Mesendoderm (in vitro differentiated cells): Measurements from ENCODE around the gene RREB1.
"Not testable (repeated sequence)": the region's sequence is repeated elsewhere in the genome, so short reads cannot be mapped to it uniquely, and the experiment has no call there.

Experiments used
- DNase-seq: peaks from one replicate; pipeline ENCODE4 v3.0.0; 2013
- H2AK5ac ChIP-seq: 2 replicates; pipeline ENCODE4 v1.6.1; 2013; ENCODE audit warnings: low read length, inconsistent platforms
- H2BK120ac ChIP-seq: 2 replicates; pipeline ENCODE4 v1.6.1; 2013; ENCODE audit warnings: low read depth, mild to moderate bottlenecking, low read length, moderate library complexity, mixed read lengths
- H2BK15ac ChIP-seq: replicated peaks from 2 replicates; pipeline ENCODE4 v1.6.1; 2013; ENCODE audit warnings: low read depth, mild to moderate bottlenecking, moderate library complexity
- H2BK5ac ChIP-seq: 2 replicates; pipeline ENCODE4 v1.6.1; 2013; ENCODE audit warnings: low read length, inconsistent platforms
- H3K18ac ChIP-seq: 2 replicates; pipeline ENCODE4 v1.6.1; 2013; ENCODE audit warnings: mild to moderate bottlenecking, low read length, mixed read lengths
- H3K23ac ChIP-seq: one replicate; pipeline ENCODE4 v1.6.1; 2013; ENCODE audit warnings: low read length
- H3K27ac ChIP-seq: 2 replicates; pipeline ENCODE4 v1.5.1; 2013; ENCODE audit warnings: low read depth, mild to moderate bottlenecking, inconsistent platforms, low read length, moderate library complexity
- H3K27me3 ChIP-seq: 2 replicates; pipeline ENCODE4 v1.6.1; 2013; ENCODE audit warnings: low read length, control low read depth, mild to moderate bottlenecking, inconsistent platforms; ENCODE audit not compliant: insufficient read depth, poor library complexity
- H3K36me3 ChIP-seq: 2 replicates; pipeline ENCODE4 v1.6.1; 2013; ENCODE audit warnings: low read length, inconsistent platforms; ENCODE audit not compliant: control insufficient read depth, insufficient read depth
- H3K4ac ChIP-seq: one replicate; pipeline ENCODE4 v1.6.1; 2013; ENCODE audit warnings: low read depth, mild to moderate bottlenecking, low read length, moderate library complexity
- H3K4me1 ChIP-seq: 2 replicates; pipeline ENCODE4 v1.6.1; 2013; ENCODE audit warnings: low read depth, low read length, inconsistent platforms; ENCODE audit not compliant: control insufficient read depth
- H3K4me2 ChIP-seq: 2 replicates; pipeline ENCODE4 v1.6.1; 2013; ENCODE audit warnings: low read length
- H3K4me3 ChIP-seq: 2 replicates; pipeline ENCODE4 v1.5.1; 2013; ENCODE audit warnings: mild to moderate bottlenecking, low read length
- H3K56ac ChIP-seq: one replicate; pipeline ENCODE4 v1.6.1; 2013; ENCODE audit warnings: low read length
- H3K79me1 ChIP-seq: 2 replicates; pipeline ENCODE4 v1.6.1; 2013; ENCODE audit warnings: low read length, inconsistent platforms
- H3K79me2 ChIP-seq: 2 replicates; pipeline ENCODE4 v1.6.1; 2013; ENCODE audit warnings: mild to moderate bottlenecking, low read length; ENCODE audit not compliant: control insufficient read depth, insufficient read depth
- H3K9ac ChIP-seq: 2 replicates; pipeline ENCODE4 v1.6.1; 2013; ENCODE audit warnings: low read length, inconsistent platforms
- H4K5ac ChIP-seq: one replicate; pipeline ENCODE4 v1.6.1; 2013; ENCODE audit warnings: low read length
- H4K8ac ChIP-seq: one replicate; pipeline ENCODE4 v1.6.1; 2013; ENCODE audit warnings: low read depth, mild to moderate bottlenecking, control low read depth, low read length, moderate library complexity
- WGBS: extraction: QIAGEN DNeasy Blood & Tissue Kit; methylation state at CpG from one replicate; pipeline ENCODE4 v1.1.7; 2013; ENCODE audit warnings: low lambda C conversion rate, missing lambda C conversion rate; ENCODE audit not compliant: insufficient coverage; ENCODE audit errors: extremely low coverage; 5-methylcytosine and 5-hydroxymethylcytosine counted together

Gene RREB1

DNA sequence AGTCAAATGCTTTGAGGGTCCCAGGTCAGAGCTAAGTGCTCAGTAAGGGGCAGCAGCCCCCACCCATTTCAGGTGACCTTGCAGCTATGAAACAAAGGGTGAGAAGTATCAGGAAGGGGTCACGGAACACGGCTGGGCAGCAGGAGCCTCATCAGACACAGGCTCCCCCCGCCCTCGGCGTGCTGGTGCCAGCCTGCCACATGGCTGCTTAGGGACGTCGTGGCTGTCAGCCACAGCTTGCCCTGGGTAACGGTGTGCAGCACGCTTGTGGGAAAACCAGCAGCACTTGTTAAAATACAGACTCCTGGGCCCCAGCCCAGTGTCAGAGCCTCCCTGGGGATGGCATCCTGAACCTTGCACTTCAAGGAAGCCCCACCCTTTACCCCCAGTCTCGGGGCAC is 165.9 kb downstream of the RREB1 start:
- H3K4me2 ChIP-seq = no peak overlapping the region
- no peaks in the 10 kb centered on the region for H3K79me1 ChIP-seq
- no peak overlapping the region for H3K18ac ChIP-seq
- H3K4ac ChIP-seq = no peak overlapping the region
- no peak overlapping the region for H4K8ac ChIP-seq
- no peak for DNase-seq
- H3K4me1 ChIP-seq = no peaks in the 10 kb centered on the region
- no peak overlapping the region for H2BK5ac ChIP-seq
- H3K23ac ChIP-seq = no peak overlapping the region
- no peak overlapping the region for H3K9ac ChIP-seq
- H3K4me3 ChIP-seq = no peak overlapping the region
- H3K56ac ChIP-seq = no peak overlapping the region
- H4K5ac ChIP-seq = no peak overlapping the region
- no CpG with 5 or more reads among the region's 10 CpGs for WGBS
- H2BK120ac ChIP-seq = no peak overlapping the region
- no peak overlapping the region for H2BK15ac ChIP-seq
- no peaks in the 10 kb centered on the region for H3K36me3 ChIP-seq
- no peak overlapping the region for H3K27ac ChIP-seq
- no peaks in the 10 kb centered on the region for H3K79me2 ChIP-seq
- H3K27me3 ChIP-seq = no peaks in the 10 kb centered on the region
- H2AK5ac ChIP-seq = no peak overlapping the region

- WGBS = no CpG with 5 or more reads among the region's 8 CpGs
- not testable (repeated sequence) for H3K27me3 ChIP-seq, H2BK120ac ChIP-seq, DNase-seq, H3K23ac ChIP-seq, H3K27ac ChIP-seq, H2BK5ac ChIP-seq, H3K4me1 ChIP-seq, H2AK5ac ChIP-seq, H3K56ac ChIP-seq, H3K36me3 ChIP-seq, H3K4me3 ChIP-seq, H3K4me2 ChIP-seq, H3K4ac ChIP-seq, H3K9ac ChIP-seq, H2BK15ac ChIP-seq, H3K79me1 ChIP-seq, H4K8ac ChIP-seq, H3K79me2 ChIP-seq, H3K18ac ChIP-seq, H4K5ac ChIP-seq
Observed at GRCh38 chr6:7274525-7274924, 166.8 kb downstream of the RREB1 start.

- Histone ChIP-seq H2BK120ac (no peak overlapping the region), H3K36me3 (no peaks in the 10 kb centered on the region), H3K56ac (no peak overlapping the region), H2AK5ac (no peak overlapping the region), H3K18ac (no peak overlapping the region), H2BK15ac (no peak overlapping the region), H3K4me3 (no peak overlapping the region), H3K27ac (no peak overlapping the region), H3K4me2 (no peak overlapping the region), H3K4me1 (no peaks in the 10 kb centered on the region), H4K5ac (no peak overlapping the region), H3K79me1 (no peaks in the 10 kb centered on the region), H3K79me2 (no peaks in the 10 kb centered on the region), H3K4ac (no peak overlapping the region), H3K9ac (no peak overlapping the region), H3K23ac (no peak overlapping the region), H3K27me3 (no peaks in the 10 kb centered on the region), H4K8ac (no peak overlapping the region), H2BK5ac (no peak overlapping the region)
- no peak for DNase-seq
- no CpG with 5 or more reads among the region's 7 CpGs for WGBS
Observed at GRCh38 chr6:7276199-7276524, 168.4 kb downstream of the RREB1 start.

DNA sequence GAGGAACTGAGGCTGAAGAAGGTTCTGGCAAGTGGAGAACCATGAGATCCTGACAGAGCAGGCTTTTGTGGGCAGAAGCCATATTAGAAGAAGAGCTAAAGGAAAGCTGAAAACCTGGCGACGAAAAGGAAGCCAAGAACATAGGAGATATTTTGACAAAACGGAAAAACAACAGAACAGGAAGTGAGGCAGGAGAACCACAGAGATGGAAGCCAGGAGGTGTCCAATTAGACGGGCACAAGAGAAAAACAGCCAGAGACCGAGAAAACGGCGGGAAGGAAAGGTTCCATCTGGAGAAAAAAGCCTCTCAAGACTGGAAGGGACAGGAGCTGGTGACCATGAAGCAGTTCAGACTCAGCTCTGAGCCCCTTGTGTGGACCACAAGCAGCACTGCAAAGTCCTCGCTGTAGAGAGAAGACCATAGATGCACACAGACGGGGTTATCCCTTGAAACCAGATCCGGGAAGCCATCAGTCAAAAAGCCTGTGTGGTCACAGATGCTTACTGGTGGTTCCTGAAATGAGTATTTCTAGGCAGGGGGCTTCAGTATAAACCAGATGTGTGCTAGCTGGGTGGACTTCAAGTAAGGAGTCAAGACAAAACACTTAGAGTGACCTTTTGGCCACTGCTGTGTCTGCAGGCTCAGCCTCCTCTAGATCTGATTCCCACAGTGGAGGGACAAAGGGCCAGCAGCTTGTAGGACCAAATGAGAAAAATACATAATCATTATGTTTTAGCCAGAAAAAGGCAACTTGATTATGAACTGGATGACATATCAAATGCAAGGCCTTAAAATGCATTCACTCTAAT is 174.5 kb downstream of the RREB1 start:
- Histone ChIP-seq H3K9ac (no peak overlapping the region), H3K18ac (no peak overlapping the region), H3K56ac (no peak overlapping the region), H2BK15ac (no peak overlapping the region), H2BK120ac (no peak overlapping the region), H2BK5ac (no peak overlapping the region), H3K4me2 (no peak overlapping the region), H3K4me1 (no peaks in the 10 kb centered on the region), H3K4ac (no peak overlapping the region), H3K36me3 (peaks cover under 1% of the 10 kb centered on the region), H3K79me2 (no peaks in the 10 kb centered on the region), H4K5ac (no peak overlapping the region), H3K79me1 (no peaks in the 10 kb centered on the region), H3K23ac (no peak overlapping the region), H3K4me3 (no peak overlapping the region), H3K27me3 (no peaks in the 10 kb centered on the region), H2AK5ac (no peak overlapping the region), H4K8ac (no peak overlapping the region), H3K27ac (no peak overlapping the region)
- no CpG with 5 or more reads among the region's 10 CpGs for WGBS
- DNase-seq = no peak

- Histone ChIP-seq H3K79me2 (no peaks in the 10 kb centered on the region), H3K27ac (no peak overlapping the region), H4K8ac (no peak overlapping the region), H3K4me3 (no peak overlapping the region), H2BK120ac (no peak overlapping the region), H2AK5ac (no peak overlapping the region), H3K4me1 (no peaks in the 10 kb centered on the region), H3K9ac (no peak overlapping the region), H3K79me1 (no peaks in the 10 kb centered on the region), H2BK15ac (no peak overlapping the region), H3K4me2 (no peak overlapping the region), H4K5ac (no peak overlapping the region), H2BK5ac (no peak overlapping the region), H3K18ac (no peak overlapping the region), H3K36me3 (peaks cover 2% of the 10 kb centered on the region), H3K4ac (no peak overlapping the region), H3K56ac (no peak overlapping the region), H3K27me3 (no peaks in the 10 kb centered on the region), H3K23ac (no peak overlapping the region)
- no CpG with 5 or more reads among the region's 2 CpGs for WGBS
- DNase-seq = no peak
Observed at GRCh38 chr6:7283676-7284075, 175.9 kb downstream of the RREB1 start.

- Histone ChIP-seq H4K5ac (no peak overlapping the region), H2BK15ac (no peak overlapping the region), H3K36me3 (peaks cover 4% of the 10 kb centered on the region), H3K18ac (no peak overlapping the region), H3K79me2 (no peaks in the 10 kb centered on the region), H3K4me2 (no peak overlapping the region), H3K56ac (no peak overlapping the region), H3K9ac (no peak overlapping the region), H3K4me1 (no peaks in the 10 kb centered on the region), H3K27me3 (no peaks in the 10 kb centered on the region), H3K79me1 (no peaks in the 10 kb centered on the region), H3K4me3 (no peak overlapping the region), H2BK120ac (no peak overlapping the region), H3K4ac (no peak overlapping the region), H3K23ac (no peak overlapping the region), H2BK5ac (no peak overlapping the region), H2AK5ac (no peak overlapping the region), H3K27ac (no peak overlapping the region), H4K8ac (no peak overlapping the region)
- DNase-seq = no peak
- WGBS = no CpG with 5 or more reads among the region's 6 CpGs
Observed at GRCh38 chr6:7285416-7285815, 177.7 kb downstream of the RREB1 start.
